ENCODE data around the gene SIRPA.
"Not testable (repeated sequence)": the region's sequence is repeated elsewhere in the genome, so short reads cannot be mapped to it uniquely, and the experiment has no call there.

The SIRPA gene

GRCh38 chr20:1918491-1919165, 23.4 kb downstream of the SIRPA start:
- no peak overlapping the region for H3K4me3 ChIP-seq (ENCODE audit: low read length)
- no peak for TF ChIP-seq ZNF274 (IDR thresholded peaks at IDR 0.05; ENCODE audit: low read depth, low read length)

DNA sequence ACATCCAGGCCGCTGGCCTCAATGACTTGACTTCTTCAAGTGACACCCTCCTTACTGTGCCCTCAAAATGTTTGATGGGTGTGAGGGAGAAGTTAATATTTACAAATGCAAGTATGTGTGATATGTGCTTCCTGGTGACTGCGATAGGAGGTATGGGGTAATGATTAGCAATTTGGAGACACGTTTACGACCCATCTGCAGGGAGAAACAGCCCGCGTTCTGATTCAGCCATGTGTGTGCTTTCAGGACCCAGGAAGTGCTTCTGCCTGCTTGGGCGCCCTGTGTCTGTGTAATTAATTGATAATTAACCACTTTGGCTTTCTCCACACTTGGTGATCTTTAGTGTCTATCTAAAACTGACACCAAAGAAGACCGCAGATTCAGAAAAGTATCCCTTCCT, 25.0 kb downstream of the SIRPA start:
- TF ChIP-seq ZNF274 (IDR thresholded peaks at IDR 0.05; ENCODE audit: low read depth, low read length), result no peak
- H3K4me3 ChIP-seq (ENCODE audit: low read length), result no peak overlapping the region

GRCh38 chr20:1920826-1921225, 25.6 kb downstream of the SIRPA start:
- no peak for TF ChIP-seq ZNF274 (IDR thresholded peaks at IDR 0.05; ENCODE audit: low read depth, low read length)
- H3K4me3 ChIP-seq (ENCODE audit: low read length), result no peak overlapping the region

GRCh38 chr20:1921985-1922384, 26.8 kb downstream of the SIRPA start:
- H3K4me3 ChIP-seq (ENCODE audit: low read length), result not testable (repeated sequence)

DNA sequence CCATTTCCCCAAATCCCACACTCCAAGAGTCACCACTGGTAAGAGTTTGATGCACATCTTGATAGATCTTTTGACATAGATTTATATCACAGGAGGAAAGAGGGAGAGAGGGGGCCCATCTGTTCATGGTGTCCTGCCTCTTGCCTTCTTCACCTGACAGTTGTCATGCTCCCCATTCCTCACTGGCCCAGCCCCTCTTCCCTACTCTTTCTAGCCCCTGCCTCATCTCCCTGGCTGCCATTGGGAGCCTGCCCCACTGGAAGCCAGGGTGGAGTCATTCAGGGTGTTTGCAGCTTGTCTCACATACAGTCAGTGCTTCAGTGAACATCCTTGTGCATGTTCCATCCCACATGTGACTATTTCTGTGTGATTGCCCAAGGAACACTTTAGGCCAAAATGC, 27.6 kb downstream of the SIRPA start:
- TF ChIP-seq ZNF274 (IDR thresholded peaks at IDR 0.05; ENCODE audit: low read depth, low read length), result no peak
- no peak overlapping the region for H3K4me3 ChIP-seq (ENCODE audit: low read length)

- no peak overlapping the region for H3K4me3 ChIP-seq (ENCODE audit: low read length)
- no peak for TF ChIP-seq ZNF274 (IDR thresholded peaks at IDR 0.05; ENCODE audit: low read depth, low read length)
These were observed 30.0 kb downstream of the SIRPA start for GRCh38 chr20:1924910-1925861.

DNA sequence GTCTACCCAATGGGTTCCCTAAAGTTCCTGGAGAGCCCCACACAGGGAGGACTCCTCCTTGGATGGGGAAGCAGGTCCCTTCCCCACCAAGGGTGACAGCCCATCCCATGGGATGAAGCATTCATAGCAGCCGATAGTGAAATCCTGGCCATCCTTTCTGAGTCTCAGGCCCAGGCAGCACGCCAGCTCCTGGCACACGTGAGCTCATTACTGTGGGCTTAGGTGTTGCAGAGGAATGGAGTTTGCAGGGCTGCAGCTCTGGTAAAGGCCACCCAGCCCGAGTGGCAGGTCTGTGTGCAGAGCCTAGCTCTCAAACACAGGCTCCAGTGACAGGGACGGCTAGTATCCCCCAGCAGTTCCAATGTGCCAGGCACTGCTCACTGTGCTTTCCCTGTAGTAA, 31.0 kb downstream of the SIRPA start:
- TF ChIP-seq ZNF274 (IDR thresholded peaks at IDR 0.05; ENCODE audit: low read depth, low read length), result no peak
- no peak overlapping the region for H3K4me3 ChIP-seq (ENCODE audit: low read length)

DNA sequence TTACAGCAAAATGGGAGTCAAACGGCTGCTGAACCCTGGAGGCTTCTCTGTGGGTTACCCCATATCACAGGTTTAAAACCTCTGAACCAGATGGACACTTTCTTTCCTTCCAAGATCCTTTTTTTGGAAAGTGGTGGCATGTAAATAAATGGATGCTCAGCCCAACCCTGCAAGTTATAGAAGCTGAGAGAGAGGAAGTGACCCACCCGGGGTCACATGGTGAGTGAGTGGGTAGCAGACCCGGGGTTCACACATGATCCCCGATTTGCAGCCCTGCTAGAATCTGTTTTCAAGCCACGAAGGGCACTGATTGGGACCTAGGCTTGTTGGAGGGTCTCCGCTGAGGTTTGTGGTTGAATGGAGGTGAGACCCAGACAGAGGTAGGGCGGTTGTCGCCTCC, 32.0 kb downstream of the SIRPA start:
- H3K4me3 ChIP-seq (ENCODE audit: low read length), result no peak overlapping the region
- no peak for TF ChIP-seq ZNF274 (IDR thresholded peaks at IDR 0.05; ENCODE audit: low read depth, low read length)

- no peak overlapping the region for H3K4me3 ChIP-seq (ENCODE audit: low read length)
- no peak for TF ChIP-seq ZNF274 (IDR thresholded peaks at IDR 0.05; ENCODE audit: low read depth, low read length)
These were observed 32.9 kb downstream of the SIRPA start for GRCh38 chr20:1928154-1928553.

DNA sequence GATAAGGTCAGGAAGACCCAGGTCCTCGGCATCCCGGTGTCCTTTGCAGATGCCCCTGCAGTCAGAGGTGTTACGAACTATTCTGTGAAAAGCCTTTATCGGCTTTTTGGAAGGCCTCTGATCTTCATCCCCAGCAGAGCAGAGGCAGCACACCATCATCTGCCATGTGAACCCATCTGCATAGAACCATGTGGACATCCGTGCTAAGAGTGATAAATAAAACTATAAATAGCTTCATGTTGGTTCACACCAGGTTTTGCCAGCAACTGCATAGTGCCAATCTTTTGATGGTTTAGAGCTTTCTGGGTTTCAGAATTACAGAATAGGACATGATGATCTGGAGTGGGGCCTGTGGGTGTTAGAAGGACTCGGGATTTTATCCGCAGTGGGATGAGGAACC, 33.6 kb downstream of the SIRPA start:
- H3K4me3 ChIP-seq (ENCODE audit: low read length), result no peak overlapping the region
- TF ChIP-seq ZNF274 (IDR thresholded peaks at IDR 0.05; ENCODE audit: low read depth, low read length), result no peak

DNA sequence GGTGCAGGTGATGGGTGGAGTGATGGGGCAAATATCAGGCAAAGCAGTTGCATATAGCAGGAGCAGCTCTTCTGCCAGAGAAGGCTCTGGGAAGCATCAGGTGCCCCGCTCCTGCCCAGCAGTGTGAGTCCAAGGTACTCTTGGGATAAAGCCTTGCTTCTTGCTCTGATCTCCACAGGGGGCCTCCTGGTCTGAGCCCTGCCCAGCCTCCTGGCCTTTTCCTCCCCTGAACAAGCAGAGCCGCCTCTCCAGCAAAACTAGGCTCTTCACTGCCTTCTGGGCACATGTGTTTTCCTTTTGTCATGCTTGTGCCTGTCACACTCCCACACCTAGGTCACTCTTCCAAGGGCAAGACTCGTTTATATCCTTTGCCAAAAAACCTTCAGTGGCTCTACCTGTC, 34.3 kb downstream of the SIRPA start:
- TF ChIP-seq ZNF274 (IDR thresholded peaks at IDR 0.05; ENCODE audit: low read depth, low read length), result no peak
- no peak overlapping the region for H3K4me3 ChIP-seq (ENCODE audit: low read length)

- H3K4me3 ChIP-seq (ENCODE audit: low read length), result no peak overlapping the region
- no peak for TF ChIP-seq ZNF274 (IDR thresholded peaks at IDR 0.05; ENCODE audit: low read depth, low read length)
These were observed 35.0 kb downstream of the SIRPA start for GRCh38 chr20:1930165-1930564.

DNA sequence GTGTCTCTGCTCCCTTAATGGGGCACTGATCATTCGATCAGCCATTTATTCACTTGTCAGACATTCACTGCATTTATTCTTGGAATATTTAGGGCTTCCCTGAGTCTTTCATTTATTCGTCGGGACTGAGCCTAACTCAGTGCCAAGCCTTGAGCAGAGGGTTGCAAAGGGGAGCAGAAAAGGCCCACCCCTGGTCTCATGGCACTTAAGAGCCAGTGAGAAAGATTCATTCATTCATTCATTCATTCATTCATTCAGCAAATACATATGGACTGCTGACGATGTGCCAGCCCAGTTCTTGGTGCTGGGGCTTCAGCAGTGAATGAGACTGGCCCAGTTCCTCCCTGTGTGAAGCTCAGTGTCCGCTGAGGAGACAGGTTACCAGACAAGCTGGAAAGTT, 36.6 kb downstream of the SIRPA start:
- H3K4me3 ChIP-seq (ENCODE audit: low read length), result no peak overlapping the region
- no peak for TF ChIP-seq ZNF274 (IDR thresholded peaks at IDR 0.05; ENCODE audit: low read depth, low read length)

GRCh38 chr20:1932971-1933370, 37.8 kb downstream of the SIRPA start:
- TF ChIP-seq ZNF274 (IDR thresholded peaks at IDR 0.05; ENCODE audit: low read depth, low read length), result no peak
- no peak overlapping the region for H3K4me3 ChIP-seq (ENCODE audit: low read length)

- no peak for TF ChIP-seq ZNF274 (IDR thresholded peaks at IDR 0.05; ENCODE audit: low read depth, low read length)
- H3K4me3 ChIP-seq (ENCODE audit: low read length), result no peak overlapping the region
These were observed 38.3 kb downstream of the SIRPA start for GRCh38 chr20:1933465-1933870.
